Activated CD4-positive, alpha-beta T cell treated with anti-CD3 and anti-CD28 coated beads, Interleukin-2, amount 50 U/mL, for 1 hour (primary cell): ENCODE data around the gene C1orf105.
"Not testable (repeated sequence)": the region's sequence is repeated elsewhere in the genome, so short reads cannot be mapped to it uniquely, and the experiment has no call there.

Experiments used
- DNase-seq: peaks from one replicate; pipeline ENCODE4 v3.0.0-alpha.2; 2020

C1orf105 gene

DNA sequence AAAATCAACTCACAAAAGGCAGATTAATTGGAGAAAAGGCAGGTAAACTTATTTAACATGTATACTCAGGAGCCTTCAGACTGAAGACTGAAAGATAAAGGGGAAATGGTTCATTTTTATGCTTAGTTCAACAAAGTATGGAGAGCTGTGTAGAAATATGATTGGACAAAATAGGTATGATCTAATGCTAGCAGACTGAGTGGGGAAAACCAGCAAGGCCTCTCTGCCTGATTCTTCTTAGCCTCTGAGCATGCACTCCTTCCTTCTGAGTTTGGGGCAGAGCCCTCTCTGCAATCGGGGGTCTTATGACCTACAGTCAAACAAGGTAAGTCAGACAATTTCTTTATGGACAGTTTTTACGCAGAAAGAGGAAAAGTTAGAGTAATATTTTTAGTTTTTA is 73.7 kb downstream of the C1orf105 start:
- no peak for DNase-seq

DNA sequence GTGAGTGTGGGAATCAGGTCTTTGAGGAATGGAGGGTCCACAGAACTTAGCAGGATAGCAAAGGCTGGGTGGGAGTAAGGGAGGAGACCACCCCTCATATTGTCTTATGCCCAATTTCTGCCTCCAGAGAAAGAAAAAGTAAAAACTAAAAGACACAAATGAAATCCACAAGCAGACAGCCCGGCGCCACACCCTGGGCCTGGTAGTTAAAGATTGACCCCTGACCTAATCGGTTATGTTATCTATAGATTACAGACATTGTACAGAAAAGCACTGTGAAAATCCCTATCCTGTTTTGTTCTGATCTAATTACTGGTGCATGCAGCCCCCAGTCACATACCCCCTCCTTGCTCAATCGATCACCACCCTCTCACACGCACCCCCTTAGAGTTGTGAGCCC is 75.6 kb downstream of the C1orf105 start:
- not testable (repeated sequence) for DNase-seq

DNA sequence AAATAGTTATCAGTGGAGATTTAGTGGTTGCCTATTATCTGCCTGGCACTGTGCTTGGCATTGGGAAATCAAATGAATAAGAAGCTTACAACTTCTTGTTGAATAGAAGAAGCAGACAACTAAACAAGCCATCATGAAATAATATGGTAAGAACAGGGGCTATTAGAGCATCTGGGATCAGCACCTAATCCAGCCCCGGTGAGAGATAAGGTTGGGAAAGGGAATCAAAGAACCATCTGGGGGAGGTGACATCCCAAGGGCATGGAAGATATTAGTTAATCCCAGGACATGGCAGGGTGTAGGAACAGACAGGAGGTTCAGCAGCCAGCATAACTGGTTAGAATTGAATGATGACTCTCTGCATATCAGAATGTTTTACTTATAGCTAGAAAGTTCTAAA is 76.2 kb downstream of the C1orf105 start:
- DNase-seq: no peak

GRCh38 chr1:172497230-172497629 is 76.7 kb downstream of the C1orf105 start:
- DNase-seq: no peak

GRCh38 chr1:172498857-172499256 is 78.4 kb downstream of the C1orf105 start:
- no peak for DNase-seq

DNA sequence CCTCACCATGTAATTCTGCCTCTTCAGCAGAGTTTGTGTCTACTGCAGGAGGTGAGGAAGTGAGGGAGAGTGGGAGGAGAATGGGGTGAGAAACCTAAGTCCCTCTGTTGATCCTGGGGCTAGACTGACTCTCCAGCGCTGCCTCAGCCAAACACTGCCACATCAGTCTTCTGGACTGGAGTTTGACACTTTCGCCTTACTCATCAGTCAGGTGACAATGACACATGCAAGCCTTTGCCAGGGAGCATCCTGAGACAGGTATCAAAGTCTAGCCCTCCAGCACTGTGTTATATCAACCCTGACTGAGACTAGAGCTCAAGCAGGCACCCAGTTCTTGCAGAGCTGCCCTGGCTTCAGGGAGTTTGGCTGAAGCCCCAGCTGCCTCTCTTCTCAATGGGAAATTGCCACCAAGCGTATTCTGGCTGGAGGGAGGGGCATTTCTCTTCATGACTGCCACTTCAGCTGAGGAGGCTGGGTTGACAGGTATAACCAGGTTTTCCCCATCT is 79.2 kb downstream of the C1orf105 start:
- DNase-seq: no peak

- no peak for DNase-seq
Measured at GRCh38 chr1:172500207-172500606, 79.7 kb downstream of the C1orf105 start.

GRCh38 chr1:172507741-172508140 is 87.3 kb downstream of the C1orf105 start:
- DNase-seq: no peak

DNA sequence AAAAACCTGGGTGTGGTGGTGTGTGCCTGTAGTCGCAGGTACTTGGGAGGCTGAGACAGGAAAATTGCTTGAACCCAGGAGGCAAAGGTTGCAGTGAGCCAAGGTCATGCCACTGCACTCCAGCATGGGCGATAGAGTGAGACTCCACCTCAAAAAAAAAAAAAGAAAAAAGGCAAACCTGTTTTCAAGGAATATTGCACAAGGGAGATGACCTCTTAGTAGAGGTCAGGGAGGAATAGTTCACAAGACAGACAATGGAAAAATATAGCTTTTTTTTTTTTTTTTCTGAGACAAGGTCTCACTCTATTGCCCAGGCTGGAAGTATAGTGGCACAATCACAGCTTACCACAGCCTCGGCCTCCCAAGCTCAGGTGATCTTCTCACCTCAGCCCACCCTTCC is 90.0 kb downstream of the C1orf105 start:
- DNase-seq: no peak

DNA sequence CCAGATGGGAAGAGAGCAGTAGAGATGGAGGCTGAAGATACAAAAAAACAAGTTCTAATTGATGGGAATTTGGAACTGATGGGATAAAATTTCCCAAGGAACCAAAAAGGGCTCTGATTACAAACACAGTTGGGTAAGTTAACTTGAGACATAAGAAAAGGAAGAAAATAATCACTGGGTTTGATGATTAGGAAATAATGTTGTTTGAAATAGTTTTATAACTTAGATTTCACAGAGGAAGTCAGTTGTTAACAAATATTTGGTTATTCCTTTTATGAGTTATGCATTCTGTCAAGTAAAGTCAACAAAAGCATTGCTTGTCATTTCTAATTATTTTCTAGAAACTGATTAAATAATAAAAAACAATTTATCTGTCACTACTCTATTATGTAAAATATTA is 92.1 kb downstream of the C1orf105 start:
- no peak for DNase-seq

GRCh38 chr1:172513479-172513878 is 93.0 kb downstream of the C1orf105 start:
- no peak for DNase-seq

DNA sequence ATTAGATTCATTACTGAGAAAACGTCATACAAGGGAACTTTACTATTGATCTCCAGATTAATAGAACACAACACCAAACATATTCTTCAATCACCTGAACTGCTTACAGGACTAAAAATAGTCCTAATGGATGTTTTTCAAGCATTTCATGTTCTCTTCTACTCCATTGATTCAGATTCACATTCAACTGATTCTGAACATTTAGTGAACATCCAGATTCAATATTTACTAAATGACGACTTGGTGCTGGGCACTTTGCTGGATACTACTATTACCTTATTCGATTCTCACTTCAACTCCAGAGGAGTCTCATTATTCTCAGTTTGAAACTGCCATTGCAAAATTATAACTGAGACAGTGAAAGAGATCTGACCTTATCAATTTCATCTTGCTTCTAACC is 93.6 kb downstream of the C1orf105 start:
- DNase-seq: no peak

- DNase-seq: no peak
Measured at GRCh38 chr1:172515436-172515835, 95.0 kb downstream of the C1orf105 start.

GRCh38 chr1:172515927-172516326 is 95.4 kb downstream of the C1orf105 start:
- DNase-seq: no peak

- no peak for DNase-seq
Measured at GRCh38 chr1:172517081-172517480, 96.6 kb downstream of the C1orf105 start.

DNA sequence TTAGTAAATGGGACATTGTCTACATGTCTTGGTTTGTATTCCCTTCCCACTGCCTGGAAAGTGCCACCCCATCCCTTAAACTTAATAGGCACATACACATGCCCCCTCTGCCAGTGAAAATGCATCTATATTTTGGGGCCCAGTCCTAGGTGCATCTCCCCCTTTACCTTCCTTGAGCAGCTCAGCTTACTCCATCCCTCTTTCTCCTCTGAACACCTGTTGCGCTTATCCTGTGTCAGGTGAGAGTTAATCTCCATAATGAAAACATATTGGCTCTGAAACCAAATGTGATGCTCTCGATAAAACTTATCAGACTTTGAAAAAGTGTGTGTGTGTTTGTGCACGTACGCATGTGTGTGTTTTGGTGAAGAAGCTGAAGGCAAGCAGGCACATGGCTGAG is 97.1 kb downstream of the C1orf105 start:
- no peak for DNase-seq
